ENCODE measurements around the gene GGT5. TPM values are rescaled to one million over a fixed set of nuclear protein-coding genes. Genes with fewer than 3 reads are reported as not detected.

Gene GGT5
- total and polyA plus RNA-seq, 2 of the 13 experiments (the other 11 are each of a cell fraction or from before 2014, with no cell fraction given) = 0.69 to 3.1 TPM

DNA sequence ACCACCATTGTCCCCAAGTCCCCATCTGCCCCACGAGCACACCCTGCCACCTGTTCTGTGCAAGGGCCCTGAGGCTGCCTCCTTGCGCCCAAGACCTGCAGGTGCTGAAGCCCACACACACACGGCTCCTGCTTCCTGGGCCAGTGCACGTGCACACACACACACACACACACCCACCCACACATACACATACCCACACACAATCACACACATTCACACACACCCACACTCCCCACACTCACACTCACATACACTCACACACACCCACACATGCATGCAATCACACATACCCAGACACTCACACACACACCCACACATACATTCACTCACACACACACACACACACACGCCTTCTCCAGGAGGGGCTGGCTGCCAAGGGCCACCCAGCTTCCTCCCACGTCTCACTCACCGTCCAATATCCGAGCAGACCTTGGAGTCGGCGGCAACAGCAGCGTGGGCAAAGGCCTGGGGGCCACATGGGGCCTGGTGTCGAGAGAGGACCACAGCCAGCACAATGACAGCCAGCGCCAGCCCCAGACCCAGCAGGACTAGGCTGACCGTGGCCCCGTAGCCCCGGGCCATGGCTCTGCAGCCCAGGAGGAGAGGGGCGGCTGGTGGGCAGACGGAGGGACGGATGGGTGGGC, 616 bp downstream of the GGT5 start (continued):
- TF ChIP-seq, protein P1, sequence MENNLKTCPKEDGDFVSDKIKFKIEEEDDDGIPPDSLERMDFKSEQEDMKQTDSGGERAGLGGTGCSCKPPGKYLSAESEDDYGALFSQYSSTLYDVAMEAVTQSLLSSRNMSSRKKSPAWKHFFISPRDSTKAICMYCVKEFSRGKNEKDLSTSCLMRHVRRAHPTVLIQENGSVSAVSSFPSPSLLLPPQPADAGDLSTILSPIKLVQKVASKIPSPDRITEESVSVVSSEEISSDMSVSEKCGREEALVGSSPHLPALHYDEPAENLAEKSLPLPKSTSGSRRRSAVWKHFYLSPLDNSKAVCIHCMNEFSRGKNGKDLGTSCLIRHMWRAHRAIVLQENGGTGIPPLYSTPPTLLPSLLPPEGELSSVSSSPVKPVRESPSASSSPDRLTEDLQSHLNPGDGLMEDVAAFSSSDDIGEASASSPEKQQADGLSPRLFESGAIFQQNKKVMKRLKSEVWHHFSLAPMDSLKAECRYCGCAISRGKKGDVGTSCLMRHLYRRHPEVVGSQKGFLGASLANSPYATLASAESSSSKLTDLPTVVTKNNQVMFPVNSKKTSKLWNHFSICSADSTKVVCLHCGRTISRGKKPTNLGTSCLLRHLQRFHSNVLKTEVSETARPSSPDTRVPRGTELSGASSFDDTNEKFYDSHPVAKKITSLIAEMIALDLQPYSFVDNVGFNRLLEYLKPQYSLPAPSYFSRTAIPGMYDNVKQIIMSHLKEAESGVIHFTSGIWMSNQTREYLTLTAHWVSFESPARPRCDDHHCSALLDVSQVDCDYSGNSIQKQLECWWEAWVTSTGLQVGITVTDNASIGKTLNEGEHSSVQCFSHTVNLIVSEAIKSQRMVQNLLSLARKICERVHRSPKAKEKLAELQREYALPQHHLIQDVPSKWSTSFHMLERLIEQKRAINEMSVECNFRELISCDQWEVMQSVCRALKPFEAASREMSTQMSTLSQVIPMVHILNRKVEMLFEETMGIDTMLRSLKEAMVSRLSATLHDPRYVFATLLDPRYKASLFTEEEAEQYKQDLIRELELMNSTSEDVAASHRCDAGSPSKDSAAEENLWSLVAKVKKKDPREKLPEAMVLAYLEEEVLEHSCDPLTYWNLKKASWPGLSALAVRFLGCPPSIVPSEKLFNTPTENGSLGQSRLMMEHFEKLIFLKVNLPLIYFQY (CRISPR knock-in tag; IDR thresholded peaks at IDR 0.05; ENCODE audit: borderline replicate concordance) = no peak
- no peak for TF ChIP-seq ZNF253 (CRISPR knock-in tag; IDR thresholded peaks at IDR 0.05; ENCODE audit: borderline replicate concordance)
- TF ChIP-seq, protein P2, sequence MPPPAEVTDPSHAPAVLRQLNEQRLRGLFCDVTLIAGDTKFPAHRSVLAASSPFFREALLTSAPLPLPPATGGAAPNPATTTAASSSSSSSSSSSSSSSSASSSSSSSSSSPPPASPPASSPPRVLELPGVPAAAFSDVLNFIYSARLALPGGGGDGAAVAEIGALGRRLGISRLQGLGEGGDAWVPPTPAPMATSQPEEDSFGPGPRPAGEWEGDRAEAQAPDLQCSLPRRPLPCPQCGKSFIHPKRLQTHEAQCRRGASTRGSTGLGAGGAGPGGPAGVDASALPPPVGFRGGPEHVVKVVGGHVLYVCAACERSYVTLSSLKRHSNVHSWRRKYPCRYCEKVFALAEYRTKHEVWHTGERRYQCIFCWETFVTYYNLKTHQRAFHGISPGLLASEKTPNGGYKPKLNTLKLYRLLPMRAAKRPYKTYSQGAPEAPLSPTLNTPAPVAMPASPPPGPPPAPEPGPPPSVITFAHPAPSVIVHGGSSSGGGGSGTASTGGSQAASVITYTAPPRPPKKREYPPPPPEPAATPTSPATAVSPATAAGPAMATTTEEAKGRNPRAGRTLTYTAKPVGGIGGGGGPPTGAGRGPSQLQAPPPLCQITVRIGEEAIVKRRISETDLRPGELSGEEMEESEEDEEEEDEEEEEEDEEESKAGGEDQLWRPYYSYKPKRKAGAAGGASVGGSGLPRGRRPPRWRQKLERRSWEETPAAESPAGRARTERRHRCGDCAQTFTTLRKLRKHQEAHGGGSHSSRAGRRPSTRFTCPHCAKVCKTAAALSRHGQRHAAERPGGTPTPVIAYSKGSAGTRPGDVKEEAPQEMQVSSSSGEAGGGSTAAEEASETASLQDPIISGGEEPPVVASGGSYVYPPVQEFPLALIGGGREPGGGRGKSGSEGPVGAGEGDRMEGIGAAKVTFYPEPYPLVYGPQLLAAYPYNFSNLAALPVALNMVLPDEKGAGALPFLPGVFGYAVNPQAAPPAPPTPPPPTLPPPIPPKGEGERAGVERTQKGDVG (CRISPR knock-in tag; IDR thresholded peaks at IDR 0.05; ENCODE audit: borderline replicate concordance) = no peak
- TF ChIP-seq ZMYM3 (CRISPR knock-in tag; IDR thresholded peaks at IDR 0.05) = peak; percentile 56; the same call in 1 of the 2 replicates
- TF ChIP-seq, protein P3, sequence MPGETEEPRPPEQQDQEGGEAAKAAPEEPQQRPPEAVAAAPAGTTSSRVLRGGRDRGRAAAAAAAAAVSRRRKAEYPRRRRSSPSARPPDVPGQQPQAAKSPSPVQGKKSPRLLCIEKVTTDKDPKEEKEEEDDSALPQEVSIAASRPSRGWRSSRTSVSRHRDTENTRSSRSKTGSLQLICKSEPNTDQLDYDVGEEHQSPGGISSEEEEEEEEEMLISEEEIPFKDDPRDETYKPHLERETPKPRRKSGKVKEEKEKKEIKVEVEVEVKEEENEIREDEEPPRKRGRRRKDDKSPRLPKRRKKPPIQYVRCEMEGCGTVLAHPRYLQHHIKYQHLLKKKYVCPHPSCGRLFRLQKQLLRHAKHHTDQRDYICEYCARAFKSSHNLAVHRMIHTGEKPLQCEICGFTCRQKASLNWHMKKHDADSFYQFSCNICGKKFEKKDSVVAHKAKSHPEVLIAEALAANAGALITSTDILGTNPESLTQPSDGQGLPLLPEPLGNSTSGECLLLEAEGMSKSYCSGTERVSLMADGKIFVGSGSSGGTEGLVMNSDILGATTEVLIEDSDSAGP (CRISPR knock-in tag; IDR thresholded peaks at IDR 0.05; ENCODE audit: borderline replicate concordance) = peak; percentile 31
- TF ChIP-seq, protein P4, sequence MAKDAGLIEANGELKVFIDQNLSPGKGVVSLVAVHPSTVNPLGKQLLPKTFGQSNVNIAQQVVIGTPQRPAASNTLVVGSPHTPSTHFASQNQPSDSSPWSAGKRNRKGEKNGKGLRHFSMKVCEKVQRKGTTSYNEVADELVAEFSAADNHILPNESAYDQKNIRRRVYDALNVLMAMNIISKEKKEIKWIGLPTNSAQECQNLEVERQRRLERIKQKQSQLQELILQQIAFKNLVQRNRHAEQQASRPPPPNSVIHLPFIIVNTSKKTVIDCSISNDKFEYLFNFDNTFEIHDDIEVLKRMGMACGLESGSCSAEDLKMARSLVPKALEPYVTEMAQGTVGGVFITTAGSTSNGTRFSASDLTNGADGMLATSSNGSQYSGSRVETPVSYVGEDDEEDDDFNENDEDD (CRISPR knock-in tag; IDR thresholded peaks at IDR 0.05; ENCODE audit: borderline replicate concordance) = no peak
- TF ChIP-seq MIXL1 (CRISPR knock-in tag; IDR thresholded peaks at IDR 0.05) = no peak
- TF ChIP-seq, protein P5, sequence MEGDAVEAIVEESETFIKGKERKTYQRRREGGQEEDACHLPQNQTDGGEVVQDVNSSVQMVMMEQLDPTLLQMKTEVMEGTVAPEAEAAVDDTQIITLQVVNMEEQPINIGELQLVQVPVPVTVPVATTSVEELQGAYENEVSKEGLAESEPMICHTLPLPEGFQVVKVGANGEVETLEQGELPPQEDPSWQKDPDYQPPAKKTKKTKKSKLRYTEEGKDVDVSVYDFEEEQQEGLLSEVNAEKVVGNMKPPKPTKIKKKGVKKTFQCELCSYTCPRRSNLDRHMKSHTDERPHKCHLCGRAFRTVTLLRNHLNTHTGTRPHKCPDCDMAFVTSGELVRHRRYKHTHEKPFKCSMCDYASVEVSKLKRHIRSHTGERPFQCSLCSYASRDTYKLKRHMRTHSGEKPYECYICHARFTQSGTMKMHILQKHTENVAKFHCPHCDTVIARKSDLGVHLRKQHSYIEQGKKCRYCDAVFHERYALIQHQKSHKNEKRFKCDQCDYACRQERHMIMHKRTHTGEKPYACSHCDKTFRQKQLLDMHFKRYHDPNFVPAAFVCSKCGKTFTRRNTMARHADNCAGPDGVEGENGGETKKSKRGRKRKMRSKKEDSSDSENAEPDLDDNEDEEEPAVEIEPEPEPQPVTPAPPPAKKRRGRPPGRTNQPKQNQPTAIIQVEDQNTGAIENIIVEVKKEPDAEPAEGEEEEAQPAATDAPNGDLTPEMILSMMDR (CRISPR knock-in tag; IDR thresholded peaks at IDR 0.05) = peak; percentile 30
- TF ChIP-seq ZNF776 (CRISPR knock-in tag; IDR thresholded peaks at IDR 0.05) = no peak
- TF ChIP-seq, protein P6, sequence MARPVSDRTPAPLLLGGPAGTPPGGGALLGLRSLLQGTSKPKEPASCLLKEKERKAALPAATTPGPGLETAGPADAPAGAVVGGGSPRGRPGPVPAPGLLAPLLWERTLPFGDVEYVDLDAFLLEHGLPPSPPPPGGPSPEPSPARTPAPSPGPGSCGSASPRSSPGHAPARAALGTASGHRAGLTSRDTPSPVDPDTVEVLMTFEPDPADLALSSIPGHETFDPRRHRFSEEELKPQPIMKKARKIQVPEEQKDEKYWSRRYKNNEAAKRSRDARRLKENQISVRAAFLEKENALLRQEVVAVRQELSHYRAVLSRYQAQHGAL (CRISPR knock-in tag; IDR thresholded peaks at IDR 0.05; ENCODE audit: not compliant biosample characterization) = no peak

Measured in HepG2 (cell line).